ENCODE measurements around the gene VKORC1. TPM values are rescaled to one million over a fixed set of nuclear protein-coding genes. Genes with fewer than 3 reads are reported as not detected.
A peak's percentile ranks its signal among the peaks of the same experiment; 100 is the strongest.

VKORC1 gene
- total RNA-seq, 1 experiment from 2014 or later, result 223 TPM

- no peak for DNase-seq (ENCODE audit: low read depth)
Measured at GRCh38 chr16:31063843-31064611, 30.6 kb downstream of the VKORC1 start.

GRCh38 chr16:31063495-31063842 lies 31.1 kb downstream of the VKORC1 start:
- DNase-seq (ENCODE audit: low read depth), result no peak

DNA sequence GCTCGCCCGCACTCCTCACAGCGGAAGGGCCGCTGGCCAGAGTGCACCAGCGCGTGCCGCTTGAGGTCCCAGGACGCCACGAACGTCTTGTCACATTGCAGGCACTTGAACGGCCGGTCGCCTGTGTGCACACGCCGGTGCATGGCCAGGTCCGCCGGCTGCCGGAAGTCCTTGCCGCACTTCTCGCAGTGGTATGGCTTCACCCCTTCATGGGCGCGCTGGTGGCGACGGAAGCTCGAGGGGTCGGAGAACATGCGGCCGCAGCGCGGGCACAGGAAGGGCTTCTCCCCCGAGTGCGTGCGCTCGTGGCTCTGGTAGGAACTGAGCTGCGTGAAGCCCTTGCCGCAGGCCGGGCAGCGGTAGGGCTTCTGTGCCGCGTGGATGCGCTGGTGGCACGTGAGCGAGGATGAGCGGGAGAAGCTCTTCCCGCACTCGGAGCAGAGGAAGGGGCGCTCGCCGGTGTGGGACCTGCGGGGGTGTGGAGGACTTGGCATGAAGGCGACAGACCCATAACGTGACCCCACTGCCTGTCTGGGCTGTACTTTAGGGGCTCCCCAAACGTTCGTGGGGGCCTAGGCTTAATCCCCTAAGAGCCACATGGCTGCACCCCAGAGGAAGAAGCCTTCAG lies 32.7 kb downstream of the VKORC1 start:
- DNase-seq (ENCODE audit: low read depth), result no peak

GRCh38 chr16:31061126-31061812 lies 33.3 kb downstream of the VKORC1 start:
- DNase-seq (ENCODE audit: low read depth), result no peak

DNA sequence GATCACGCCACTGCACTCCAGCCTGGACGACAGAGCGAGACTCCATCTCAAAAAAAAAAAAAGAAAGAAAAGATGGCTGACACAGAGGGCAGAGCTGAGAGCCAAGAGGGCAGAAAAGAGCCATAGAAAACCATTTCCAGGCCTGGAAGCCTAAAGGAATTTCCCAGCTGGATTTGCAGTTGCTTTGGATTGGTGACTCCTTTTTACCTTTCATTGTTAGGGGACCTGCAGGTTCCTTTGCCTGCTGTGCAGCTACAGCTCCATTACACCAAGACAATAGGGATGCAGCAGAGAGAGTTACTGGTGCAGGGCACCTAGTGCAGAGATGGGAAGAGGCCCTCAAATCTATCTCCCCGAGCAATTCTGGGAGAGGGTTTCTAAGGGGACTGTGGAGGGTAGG lies 39.0 kb downstream of the VKORC1 start:
- no peak for DNase-seq (ENCODE audit: low read depth)

GRCh38 chr16:31052114-31052513 lies 42.5 kb downstream of the VKORC1 start:
- peak; percentile 97 for DNase-seq (ENCODE audit: low read depth)

DNA sequence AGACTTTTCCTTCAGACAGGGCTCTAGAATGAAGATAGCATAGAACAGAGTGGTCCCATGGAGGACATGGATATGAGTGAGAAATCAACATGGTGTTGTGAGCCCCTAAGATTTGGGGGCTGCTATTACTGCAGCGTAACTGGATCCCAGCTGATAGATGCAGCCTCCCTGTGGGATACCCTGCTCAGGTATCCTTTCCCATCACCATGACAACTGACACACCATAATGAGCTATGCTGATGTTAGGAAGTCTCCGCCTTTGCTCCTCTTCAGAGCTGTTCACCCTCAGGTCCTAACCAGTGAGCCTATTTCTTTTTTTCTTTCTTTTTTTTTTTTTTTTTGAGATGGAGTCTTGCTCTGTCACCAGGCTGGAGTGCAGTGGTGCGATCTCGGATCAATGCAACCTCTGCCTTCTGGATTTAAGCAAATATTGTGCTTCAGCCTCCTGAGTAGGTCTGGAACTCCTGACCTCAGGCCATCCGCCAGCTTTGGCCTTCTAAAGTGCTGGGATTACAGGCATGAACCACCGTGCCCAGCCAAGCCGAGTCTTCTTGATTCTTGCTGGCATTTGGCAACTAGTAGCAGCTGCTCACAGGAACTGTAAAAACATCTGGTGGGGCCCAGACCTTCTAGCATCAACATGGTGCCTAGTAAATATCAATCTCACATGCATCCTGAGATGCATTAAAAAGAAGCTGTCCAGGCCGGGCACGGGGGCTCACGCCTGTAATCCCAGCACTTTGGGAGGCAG lies 44.1 kb downstream of the VKORC1 start:
- no peak for DNase-seq (ENCODE audit: low read depth)

DNA sequence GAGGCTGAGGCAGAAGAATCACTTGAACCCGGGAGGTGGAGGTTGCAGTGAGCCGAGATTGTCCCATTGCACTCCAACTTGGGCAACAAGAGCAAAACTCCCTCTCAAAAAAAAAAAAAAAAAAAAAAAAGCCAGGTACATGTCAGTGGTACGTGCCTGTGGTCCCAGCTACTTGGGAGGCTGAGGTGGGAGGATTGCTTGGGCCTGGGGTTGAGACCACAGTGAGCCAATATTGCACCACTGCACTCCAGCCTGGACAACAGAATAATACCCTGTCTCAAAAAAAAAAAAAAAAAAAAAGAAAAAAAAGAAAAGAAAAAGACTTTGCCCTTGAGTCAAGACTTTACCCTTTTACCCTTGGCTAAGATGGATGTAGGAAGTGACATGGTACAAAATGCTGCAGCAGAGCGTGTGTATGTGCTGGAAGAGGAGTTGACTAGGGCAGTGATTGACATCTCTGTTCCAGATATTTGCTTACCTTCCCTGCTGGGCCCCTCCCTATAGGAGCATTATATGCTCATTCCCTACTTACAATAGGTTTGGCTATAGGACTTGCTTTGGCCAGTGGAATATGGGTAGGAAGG lies 50.6 kb downstream of the VKORC1 start:
- no peak for DNase-seq (ENCODE audit: low read depth)

DNA sequence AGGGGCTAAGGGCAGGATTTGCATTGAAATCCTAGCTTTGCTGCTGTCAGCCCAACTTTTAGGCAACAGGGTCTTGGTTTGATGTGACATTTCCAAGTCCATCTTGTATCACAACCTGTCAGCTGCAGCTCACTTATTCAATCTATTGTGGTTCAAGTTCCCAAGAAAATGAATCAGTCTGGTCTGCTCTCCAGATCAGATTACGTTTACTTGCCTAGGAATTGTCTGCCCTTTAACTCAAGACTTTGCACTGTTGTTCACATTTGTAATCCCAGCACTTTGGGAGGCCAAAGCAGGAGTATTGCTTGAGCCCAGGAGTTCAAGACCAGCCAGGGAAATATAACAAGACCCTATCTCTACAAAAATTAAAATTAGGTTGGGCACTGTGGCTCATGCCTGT lies 51.2 kb downstream of the VKORC1 start:
- DNase-seq (ENCODE audit: low read depth), result no peak

DNA sequence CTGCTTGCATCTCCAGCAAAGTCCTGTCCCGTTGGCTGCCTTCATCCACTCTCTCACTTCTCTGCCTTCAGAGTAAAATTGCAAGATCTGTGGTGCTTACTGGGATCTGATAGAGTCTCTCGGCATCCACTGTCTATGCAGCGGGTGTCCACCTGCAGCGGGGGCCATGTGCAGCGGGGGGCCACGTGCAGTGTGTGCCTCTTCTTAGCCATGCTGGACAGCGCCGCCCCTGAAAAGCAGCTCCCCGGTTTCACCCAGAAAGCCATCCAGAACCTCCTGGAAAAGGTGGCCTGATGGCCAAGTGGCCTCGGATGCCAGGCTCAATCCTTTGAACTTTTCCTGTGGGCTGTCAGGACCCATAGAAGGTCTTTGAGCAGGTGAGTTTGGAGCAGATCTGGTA lies 51.7 kb downstream of the VKORC1 start:
- no peak for DNase-seq (ENCODE audit: low read depth)

Other genes with a start within 250 kb of the VKORC1 start
- 33.6 and 34.7 TPM in 2 replicates for gene BCL7C, start 200.7 kb downstream of the VKORC1 start, total RNA-seq (2014; rRNA removed; shearing (Covaris generic))
- gene CTF1, start 198.2 kb downstream of the VKORC1 start, total RNA-seq (2014; rRNA removed; shearing (Covaris generic)), result 0.42 TPM in 1 of 2 replicates, not detected in the other
- gene FBXL19, start 171.2 kb downstream of the VKORC1 start, total RNA-seq (2014; rRNA removed; shearing (Covaris generic)), result 10.5 and 16.8 TPM in 2 replicates
- 46.0 and 58.5 TPM in 2 replicates for gene ORAI3, start 145.7 kb downstream of the VKORC1 start, total RNA-seq (2014; rRNA removed; shearing (Covaris generic))
- 1.4 and 3.9 TPM in 2 replicates for gene SETD1A, start 137.0 kb downstream of the VKORC1 start, total RNA-seq (2014; rRNA removed; shearing (Covaris generic))
- gene HSD3B7, start 109.6 kb downstream of the VKORC1 start, total RNA-seq (2014; rRNA removed; shearing (Covaris generic)), result 7.0 and 8.2 TPM in 2 replicates
- gene STX1B, start 84.2 kb downstream of the VKORC1 start, total RNA-seq (2014; rRNA removed; shearing (Covaris generic)), result 0.20 and 0.37 TPM in 2 replicates
- gene STX4, start 61.2 kb downstream of the VKORC1 start, total RNA-seq (2014; rRNA removed; shearing (Covaris generic)), result 11.7 and 26.7 TPM in 2 replicates
- 6.5 and 11.9 TPM in 2 replicates for gene ZNF668, start 20.6 kb downstream of the VKORC1 start, total RNA-seq (2014; rRNA removed; shearing (Covaris generic))
- 14.3 and 21.5 TPM in 2 replicates for gene ZNF646, start 20.4 kb downstream of the VKORC1 start, total RNA-seq (2014; rRNA removed; shearing (Covaris generic))
- gene PRSS53, start 5.9 kb downstream of the VKORC1 start, total RNA-seq (2014; rRNA removed; shearing (Covaris generic)), result 2.5 and 2.7 TPM in 2 replicates
- gene BCKDK, start 13.6 kb upstream of the VKORC1 start, total RNA-seq (2014; rRNA removed; shearing (Covaris generic)), result 52.8 and 57.7 TPM in 2 replicates
- gene KAT8, start 22.9 kb upstream of the VKORC1 start, total RNA-seq (2014; rRNA removed; shearing (Covaris generic)), result 45.0 and 53.3 TPM in 2 replicates
- 0.20 TPM in 1 of 2 replicates, not detected in the other for gene PRSS8, start 40.9 kb upstream of the VKORC1 start, total RNA-seq (2014; rRNA removed; shearing (Covaris generic))
- gene PRSS36, start 55.3 kb upstream of the VKORC1 start, total RNA-seq (2014; rRNA removed; shearing (Covaris generic)), result 0.10 and 0.49 TPM in 2 replicates
- gene FUS, start 85.3 kb upstream of the VKORC1 start, total RNA-seq (2014; rRNA removed; shearing (Covaris generic)), result 22.4 and 29.3 TPM in 2 replicates
- gene PYCARD, start 108.0 kb upstream of the VKORC1 start, total RNA-seq (2014; rRNA removed; shearing (Covaris generic)), result 7.9 and 8.9 TPM in 2 replicates
- not detected in 2 replicates for gene TRIM72, start 119.3 kb upstream of the VKORC1 start, total RNA-seq (2014; rRNA removed; shearing (Covaris generic))
- not detected in 2 replicates for gene PYDC1, start 122.3 kb upstream of the VKORC1 start, total RNA-seq (2014; rRNA removed; shearing (Covaris generic))
- gene ITGAM, start 165.2 kb upstream of the VKORC1 start, total RNA-seq (2014; rRNA removed; shearing (Covaris generic)), result not detected in 2 replicates